NCI-H1092 treated with DMSO at 0.1 percent for 48 hours (cell line): ENCODE data around the gene SORCS2.

Experiments used
- DNase-seq: peaks from one replicate; lab custom pipeline; 2025; lab: John Stamatoyannopoulos, UW

Gene SORCS2

GRCh38 chr4:7618361-7618760 is 426.0 kb downstream of the SORCS2 start:
- DNase-seq, result no peak

- DNase-seq, result no peak
Measured at GRCh38 chr4:7620086-7620813, 427.9 kb downstream of the SORCS2 start.

GRCh38 chr4:7620814-7621176 is 428.5 kb downstream of the SORCS2 start:
- no peak for DNase-seq

GRCh38 chr4:7621252-7622035 is 429.1 kb downstream of the SORCS2 start:
- DNase-seq, result no peak

GRCh38 chr4:7622371-7622770 is 430.0 kb downstream of the SORCS2 start:
- no peak for DNase-seq

GRCh38 chr4:7623468-7623867 is 431.1 kb downstream of the SORCS2 start:
- DNase-seq, result no peak

GRCh38 chr4:7624396-7624980 is 432.1 kb downstream of the SORCS2 start:
- peak; percentile 65 for DNase-seq

GRCh38 chr4:7625071-7625470 is 432.7 kb downstream of the SORCS2 start:
- DNase-seq, result peak; percentile 45

GRCh38 chr4:7626531-7626930 is 434.2 kb downstream of the SORCS2 start:
- no peak for DNase-seq

- no peak for DNase-seq
Measured at GRCh38 chr4:7627251-7628250, 435.2 kb downstream of the SORCS2 start.

- no peak for DNase-seq
Measured at GRCh38 chr4:7628432-7628831, 436.1 kb downstream of the SORCS2 start.

GRCh38 chr4:7629501-7630254 is 437.3 kb downstream of the SORCS2 start:
- no peak for DNase-seq

GRCh38 chr4:7630568-7631287 is 438.4 kb downstream of the SORCS2 start:
- peak; percentile 44 for DNase-seq

GRCh38 chr4:7631288-7632014 is 439.1 kb downstream of the SORCS2 start:
- DNase-seq, result no peak

GRCh38 chr4:7632341-7632740 is 440.0 kb downstream of the SORCS2 start:
- DNase-seq, result no peak

- DNase-seq, result no peak
Measured at GRCh38 chr4:7632971-7633370, 440.6 kb downstream of the SORCS2 start.

- no peak for DNase-seq
Measured at GRCh38 chr4:7634661-7635251, 442.4 kb downstream of the SORCS2 start.

GRCh38 chr4:7635445-7636239 is 443.3 kb downstream of the SORCS2 start:
- DNase-seq, result no peak

- no peak for DNase-seq
Measured at GRCh38 chr4:7636240-7636508, 443.8 kb downstream of the SORCS2 start.
